Measurements from ENCODE around the gene PSENEN. TPM values are rescaled to one million over a fixed set of nuclear protein-coding genes. Genes with fewer than 3 reads are reported as not detected.

The PSENEN gene
- polyA plus RNA-seq, 2 of the 4 experiments (the other 2 are of a cell fraction), result 111 to 191 TPM

DNA sequence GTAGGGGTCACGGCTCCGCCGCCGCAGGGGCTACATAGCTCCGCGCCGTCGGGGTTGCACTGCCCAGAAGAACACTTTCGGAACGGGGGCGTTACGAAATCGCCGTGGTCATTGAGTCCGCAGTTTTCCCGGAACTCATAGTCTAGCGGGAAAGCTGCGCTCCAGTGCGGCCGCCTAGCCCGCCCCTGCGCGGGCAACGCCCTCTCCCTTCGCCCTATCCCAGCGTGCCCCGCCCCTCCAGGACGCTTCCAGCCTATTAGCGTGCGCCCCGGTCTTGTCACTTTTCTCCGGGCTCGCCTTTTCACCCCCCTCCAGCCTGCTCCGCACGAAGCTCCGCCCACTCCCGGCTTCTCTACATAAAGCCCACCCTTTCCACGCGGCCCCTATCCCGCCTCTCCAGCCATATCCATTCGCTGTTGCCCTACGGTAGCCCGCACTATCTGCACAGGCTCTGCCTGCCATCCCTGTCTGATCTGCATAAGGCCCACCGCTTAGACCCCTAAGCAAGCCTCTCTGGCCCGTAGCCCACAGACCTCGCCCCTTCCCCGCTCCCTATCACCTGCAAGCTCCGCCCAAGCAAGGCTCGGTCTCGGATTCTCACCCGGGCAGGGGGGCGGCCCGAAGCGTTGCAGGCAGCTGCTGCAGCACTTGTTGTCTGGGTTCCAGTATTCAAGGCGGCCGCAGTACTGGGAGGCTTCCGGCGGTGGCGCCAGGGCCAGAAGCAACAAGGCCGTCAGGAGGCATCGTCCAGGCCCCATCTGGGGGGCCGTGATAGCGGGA lies 4.8 kb upstream of the PSENEN start (continued):
- TF ChIP-seq FOXS1 (CRISPR knock-in tag; IDR thresholded peaks at IDR 0.05), result no peak
- no peak for TF ChIP-seq HDAC2 (IDR thresholded peaks at IDR 0.05)

DNA sequence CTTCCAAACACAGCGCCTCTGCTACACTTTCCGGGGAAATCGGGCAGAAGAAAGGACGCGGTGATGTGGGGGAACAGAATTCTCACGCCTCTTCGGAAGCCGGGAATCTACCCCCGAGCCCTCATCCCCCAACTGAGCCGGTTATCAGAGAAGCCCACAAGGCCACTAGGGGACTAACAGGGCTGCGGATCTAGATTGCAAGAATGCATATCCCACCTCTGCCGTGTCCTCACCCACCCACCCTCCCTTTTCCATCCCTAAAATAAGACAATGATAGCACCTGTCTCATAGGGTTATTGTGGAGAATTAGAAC lies 4.3 kb upstream of the PSENEN start:
- Histone ChIP-seq H3K4me1 (peaks cover 21% of the 10 kb centered on the region), H3K9me3 (no peaks in the 10 kb centered on the region), H3K27ac (peak overlapping the region; percentile 62 to 84), H3K4me2 (peak overlapping the region; percentile 89), H3K4me3 (peak overlapping the region; percentile 47)
- TF ChIP-seq, protein P1, sequence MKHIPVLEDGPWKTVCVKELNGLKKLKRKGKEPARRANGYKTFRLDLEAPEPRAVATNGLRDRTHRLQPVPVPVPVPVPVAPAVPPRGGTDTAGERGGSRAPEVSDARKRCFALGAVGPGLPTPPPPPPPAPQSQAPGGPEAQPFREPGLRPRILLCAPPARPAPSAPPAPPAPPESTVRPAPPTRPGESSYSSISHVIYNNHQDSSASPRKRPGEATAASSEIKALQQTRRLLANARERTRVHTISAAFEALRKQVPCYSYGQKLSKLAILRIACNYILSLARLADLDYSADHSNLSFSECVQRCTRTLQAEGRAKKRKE (CRISPR knock-in tag; IDR thresholded peaks at IDR 0.05; ENCODE audit: low read depth), result no peak
- TF ChIP-seq GATA3 (IDR thresholded peaks at IDR 0.05; ENCODE audit: borderline replicate concordance) (no peak), EHF (CRISPR knock-in tag; IDR thresholded peaks at IDR 0.05) (no peak), BHLHE40 (IDR thresholded peaks at IDR 0.05; ENCODE audit: low read depth, low read length) (no peak), POLR2AphosphoS2 (conservative IDR thresholded peaks at IDR 0.05; ENCODE audit: low read length) (no peak), FOSB (CRISPR knock-in tag; IDR thresholded peaks at IDR 0.05) (no peak), MYC (IDR thresholded peaks at IDR 0.05; ENCODE audit: borderline replicate concordance, low read length) (no peak), CBX2 (IDR thresholded peaks at IDR 0.05; ENCODE audit: borderline replicate concordance, low read depth) (no peak), HOXA7 (CRISPR knock-in tag; IDR thresholded peaks at IDR 0.05) (no peak)
- TF ChIP-seq, protein P2, sequence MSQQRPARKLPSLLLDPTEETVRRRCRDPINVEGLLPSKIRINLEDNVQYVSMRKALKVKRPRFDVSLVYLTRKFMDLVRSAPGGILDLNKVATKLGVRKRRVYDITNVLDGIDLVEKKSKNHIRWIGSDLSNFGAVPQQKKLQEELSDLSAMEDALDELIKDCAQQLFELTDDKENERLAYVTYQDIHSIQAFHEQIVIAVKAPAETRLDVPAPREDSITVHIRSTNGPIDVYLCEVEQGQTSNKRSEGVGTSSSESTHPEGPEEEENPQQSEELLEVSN (IDR thresholded peaks at IDR 0.05; ENCODE audit: borderline replicate concordance, low read depth), result no peak
- TF ChIP-seq, protein P3, sequence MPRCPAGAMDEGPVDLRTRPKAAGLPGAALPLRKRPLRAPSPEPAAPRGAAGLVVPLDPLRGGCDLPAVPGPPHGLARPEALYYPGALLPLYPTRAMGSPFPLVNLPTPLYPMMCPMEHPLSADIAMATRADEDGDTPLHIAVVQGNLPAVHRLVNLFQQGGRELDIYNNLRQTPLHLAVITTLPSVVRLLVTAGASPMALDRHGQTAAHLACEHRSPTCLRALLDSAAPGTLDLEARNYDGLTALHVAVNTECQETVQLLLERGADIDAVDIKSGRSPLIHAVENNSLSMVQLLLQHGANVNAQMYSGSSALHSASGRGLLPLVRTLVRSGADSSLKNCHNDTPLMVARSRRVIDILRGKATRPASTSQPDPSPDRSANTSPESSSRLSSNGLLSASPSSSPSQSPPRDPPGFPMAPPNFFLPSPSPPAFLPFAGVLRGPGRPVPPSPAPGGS (IDR thresholded peaks at IDR 0.05), result no peak
- TF ChIP-seq, protein P4, sequence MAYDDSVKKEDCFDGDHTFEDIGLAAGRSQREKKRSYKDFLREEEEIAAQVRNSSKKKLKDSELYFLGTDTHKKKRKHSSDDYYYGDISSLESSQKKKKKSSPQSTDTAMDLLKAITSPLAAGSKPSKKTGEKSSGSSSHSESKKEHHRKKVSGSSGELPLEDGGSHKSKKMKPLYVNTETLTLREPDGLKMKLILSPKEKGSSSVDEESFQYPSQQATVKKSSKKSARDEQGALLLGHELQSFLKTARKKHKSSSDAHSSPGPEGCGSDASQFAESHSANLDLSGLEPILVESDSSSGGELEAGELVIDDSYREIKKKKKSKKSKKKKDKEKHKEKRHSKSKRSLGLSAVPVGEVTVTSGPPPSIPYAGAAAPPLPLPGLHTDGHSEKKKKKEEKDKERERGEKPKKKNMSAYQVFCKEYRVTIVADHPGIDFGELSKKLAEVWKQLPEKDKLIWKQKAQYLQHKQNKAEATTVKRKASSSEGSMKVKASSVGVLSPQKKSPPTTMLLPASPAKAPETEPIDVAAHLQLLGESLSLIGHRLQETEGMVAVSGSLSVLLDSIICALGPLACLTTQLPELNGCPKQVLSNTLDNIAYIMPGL (CRISPR knock-in tag; IDR thresholded peaks at IDR 0.05; ENCODE audit: borderline replicate concordance), result no peak
- TF ChIP-seq, protein P5, sequence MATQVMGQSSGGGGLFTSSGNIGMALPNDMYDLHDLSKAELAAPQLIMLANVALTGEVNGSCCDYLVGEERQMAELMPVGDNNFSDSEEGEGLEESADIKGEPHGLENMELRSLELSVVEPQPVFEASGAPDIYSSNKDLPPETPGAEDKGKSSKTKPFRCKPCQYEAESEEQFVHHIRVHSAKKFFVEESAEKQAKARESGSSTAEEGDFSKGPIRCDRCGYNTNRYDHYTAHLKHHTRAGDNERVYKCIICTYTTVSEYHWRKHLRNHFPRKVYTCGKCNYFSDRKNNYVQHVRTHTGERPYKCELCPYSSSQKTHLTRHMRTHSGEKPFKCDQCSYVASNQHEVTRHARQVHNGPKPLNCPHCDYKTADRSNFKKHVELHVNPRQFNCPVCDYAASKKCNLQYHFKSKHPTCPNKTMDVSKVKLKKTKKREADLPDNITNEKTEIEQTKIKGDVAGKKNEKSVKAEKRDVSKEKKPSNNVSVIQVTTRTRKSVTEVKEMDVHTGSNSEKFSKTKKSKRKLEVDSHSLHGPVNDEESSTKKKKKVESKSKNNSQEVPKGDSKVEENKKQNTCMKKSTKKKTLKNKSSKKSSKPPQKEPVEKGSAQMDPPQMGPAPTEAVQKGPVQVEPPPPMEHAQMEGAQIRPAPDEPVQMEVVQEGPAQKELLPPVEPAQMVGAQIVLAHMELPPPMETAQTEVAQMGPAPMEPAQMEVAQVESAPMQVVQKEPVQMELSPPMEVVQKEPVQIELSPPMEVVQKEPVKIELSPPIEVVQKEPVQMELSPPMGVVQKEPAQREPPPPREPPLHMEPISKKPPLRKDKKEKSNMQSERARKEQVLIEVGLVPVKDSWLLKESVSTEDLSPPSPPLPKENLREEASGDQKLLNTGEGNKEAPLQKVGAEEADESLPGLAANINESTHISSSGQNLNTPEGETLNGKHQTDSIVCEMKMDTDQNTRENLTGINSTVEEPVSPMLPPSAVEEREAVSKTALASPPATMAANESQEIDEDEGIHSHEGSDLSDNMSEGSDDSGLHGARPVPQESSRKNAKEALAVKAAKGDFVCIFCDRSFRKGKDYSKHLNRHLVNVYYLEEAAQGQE (IDR thresholded peaks at IDR 0.05), result no peak
- DNase-seq (ENCODE audit: low read depth in 1 of 2, low spot score in 1 of 2) (no peak), FAIRE-seq (no peak), ATAC-seq (peak in 1 of 2 experiments; percentile 0; a peak in 2 of 6 replicates)
- WGBS (ENCODE audit: missing lambda C conversion rate), result 44% methylated on average over 12 of the region's 12 CpGs
- POLR2A ChIA-PET, result interaction anchor here (0.7 to 2.0 kb wide), 12 partner anchors 10 to 230 kb away, joined by 3 to 10 read pairs (median 6); partner anchors contain the start of genes COX6B1 and NFKBID
- CTCF ChIA-PET, result interaction anchor here (0.9 to 2.1 kb wide), 11 partner anchors 11 to 193 kb away, joined by 3 to 12 read pairs (median 5); no protein-coding TSS in a partner anchor

Data from A549 (cell line).